Measurements from ENCODE around the gene BCCIP.

The BCCIP gene

DNA sequence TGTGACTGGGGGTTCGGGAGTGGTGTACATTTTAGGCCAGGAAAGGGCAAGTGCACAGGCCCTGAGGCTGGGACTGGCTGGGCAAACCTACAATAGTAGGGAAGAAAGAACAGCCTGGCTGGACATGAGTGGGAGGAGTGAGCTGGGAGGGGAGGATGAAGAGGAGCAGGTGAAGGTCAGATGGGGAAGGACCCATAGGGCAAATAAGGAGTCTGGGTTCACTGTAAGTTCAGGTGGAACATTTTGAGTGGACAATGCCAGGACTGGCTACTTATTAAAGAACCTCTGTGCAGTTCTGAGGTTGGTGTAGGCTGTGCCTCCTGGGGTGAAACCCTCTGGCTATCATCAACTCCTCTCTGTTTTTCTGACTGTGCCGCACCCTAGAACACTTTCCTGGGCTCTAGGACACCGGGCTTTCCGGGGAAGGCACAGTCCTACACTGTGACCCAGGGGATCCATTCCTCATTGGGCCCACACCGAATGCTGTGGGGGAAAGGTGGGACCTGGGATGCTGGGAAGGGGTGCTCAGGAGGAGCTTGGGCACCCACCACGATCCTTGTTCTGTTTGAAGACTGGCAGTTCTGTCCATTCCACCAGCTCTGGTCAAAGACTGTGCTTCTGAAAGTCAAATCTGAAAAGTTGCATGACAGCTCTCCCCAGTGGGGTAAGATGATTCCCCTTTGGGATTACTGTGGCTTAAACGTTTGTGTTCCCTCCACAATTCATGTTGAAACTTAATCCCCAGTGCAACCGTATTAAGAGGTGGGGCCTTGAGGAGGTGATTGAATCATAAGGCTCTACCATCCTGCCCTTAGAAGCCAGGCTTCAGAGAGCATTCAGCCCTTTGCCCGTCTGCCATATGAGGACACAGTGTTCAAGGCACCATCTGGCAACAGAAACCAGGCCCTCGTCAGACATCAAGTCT, 43.7 kb upstream of the BCCIP start:
- no peaks in the 10 kb centered on the region for H3K36me3 ChIP-seq (ENCODE audit: control insufficient read depth, low read length)
- H3K9me2 ChIP-seq (replicated peaks; ENCODE audit: control insufficient read depth, low read length), result no peaks in the 10 kb centered on the region
- no peaks in the 10 kb centered on the region for H3K9me3 ChIP-seq (ENCODE audit: control insufficient read depth, insufficient read depth, low read length)
- H4K20me1 ChIP-seq (ENCODE audit: control insufficient read depth, insufficient read depth, low read depth, low read length), result no peaks in the 10 kb centered on the region
- no peak overlapping the region for H3K4me2 ChIP-seq (ENCODE audit: low read length)
- H3K79me2 ChIP-seq (ENCODE audit: control insufficient read depth, low read length), result no peaks in the 10 kb centered on the region
- TF ChIP-seq, protein P1, sequence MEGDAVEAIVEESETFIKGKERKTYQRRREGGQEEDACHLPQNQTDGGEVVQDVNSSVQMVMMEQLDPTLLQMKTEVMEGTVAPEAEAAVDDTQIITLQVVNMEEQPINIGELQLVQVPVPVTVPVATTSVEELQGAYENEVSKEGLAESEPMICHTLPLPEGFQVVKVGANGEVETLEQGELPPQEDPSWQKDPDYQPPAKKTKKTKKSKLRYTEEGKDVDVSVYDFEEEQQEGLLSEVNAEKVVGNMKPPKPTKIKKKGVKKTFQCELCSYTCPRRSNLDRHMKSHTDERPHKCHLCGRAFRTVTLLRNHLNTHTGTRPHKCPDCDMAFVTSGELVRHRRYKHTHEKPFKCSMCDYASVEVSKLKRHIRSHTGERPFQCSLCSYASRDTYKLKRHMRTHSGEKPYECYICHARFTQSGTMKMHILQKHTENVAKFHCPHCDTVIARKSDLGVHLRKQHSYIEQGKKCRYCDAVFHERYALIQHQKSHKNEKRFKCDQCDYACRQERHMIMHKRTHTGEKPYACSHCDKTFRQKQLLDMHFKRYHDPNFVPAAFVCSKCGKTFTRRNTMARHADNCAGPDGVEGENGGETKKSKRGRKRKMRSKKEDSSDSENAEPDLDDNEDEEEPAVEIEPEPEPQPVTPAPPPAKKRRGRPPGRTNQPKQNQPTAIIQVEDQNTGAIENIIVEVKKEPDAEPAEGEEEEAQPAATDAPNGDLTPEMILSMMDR (IDR thresholded peaks at IDR 0.05; ENCODE audit: low read depth, low read length, poor library complexity, severe bottlenecking), result no peak
- no peak for TF ChIP-seq EZH2phosphoT487 (IDR thresholded peaks at IDR 0.05; ENCODE audit: borderline replicate concordance, low read length)
- H3K4me3 ChIP-seq (ENCODE audit: low read length), result no peak overlapping the region
- no peak overlapping the region for H3K27ac ChIP-seq (ENCODE audit: low read depth, low read length)
- H3F3A ChIP-seq (ENCODE audit: control insufficient read depth, insufficient read depth), result no peaks in the 10 kb centered on the region
- H3K4me1 ChIP-seq (ENCODE audit: control insufficient read depth, low read length), result peaks cover 5% of the 10 kb centered on the region; the same call in 1 of the 2 replicates
- H3K27me3 ChIP-seq (ENCODE audit: control insufficient read depth, low read length), result no peaks in the 10 kb centered on the region

DNA sequence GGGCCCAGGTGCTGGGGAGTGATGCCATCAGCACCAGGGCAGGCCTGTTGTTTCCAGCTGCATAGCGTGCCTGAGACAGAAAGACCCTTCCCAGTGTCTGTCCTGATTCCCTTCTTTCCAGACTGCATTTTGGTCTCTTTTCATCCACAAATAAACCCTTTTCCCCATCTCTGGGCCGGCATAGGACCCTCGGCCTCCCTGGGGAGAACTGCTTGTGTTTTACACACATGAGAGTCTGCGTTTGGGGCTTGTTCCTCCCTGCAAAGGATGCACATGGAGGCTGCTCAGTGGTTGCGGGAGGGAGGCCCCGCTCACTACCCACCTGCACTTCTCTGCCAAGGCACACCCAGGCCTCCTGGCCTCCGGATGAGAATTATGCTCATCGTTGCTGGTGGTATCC, 42.0 kb upstream of the BCCIP start:
- Histone ChIP-seq H3K27me3 (ENCODE audit: control insufficient read depth, low read length) (no peaks in the 10 kb centered on the region), H3K9me2 (replicated peaks; ENCODE audit: control insufficient read depth, low read length) (no peaks in the 10 kb centered on the region), H4K20me1 (ENCODE audit: control insufficient read depth, insufficient read depth, low read depth, low read length) (no peaks in the 10 kb centered on the region), H3K27ac (ENCODE audit: low read depth, low read length) (no peak overlapping the region), H3K9me3 (ENCODE audit: control insufficient read depth, insufficient read depth, low read length) (no peaks in the 10 kb centered on the region), H3F3A (ENCODE audit: control insufficient read depth, insufficient read depth) (no peaks in the 10 kb centered on the region), H3K79me2 (ENCODE audit: control insufficient read depth, low read length) (no peaks in the 10 kb centered on the region), H3K36me3 (ENCODE audit: control insufficient read depth, low read length) (no peaks in the 10 kb centered on the region), H3K4me1 (ENCODE audit: control insufficient read depth, low read length) (peaks cover 5% of the 10 kb centered on the region; the same call in 1 of the 2 replicates), H3K4me2 (ENCODE audit: low read length) (no peak overlapping the region), H3K4me3 (ENCODE audit: low read length) (no peak overlapping the region)
- no peak for TF ChIP-seq EZH2phosphoT487 (IDR thresholded peaks at IDR 0.05; ENCODE audit: borderline replicate concordance, low read length)
- TF ChIP-seq, protein P1 (IDR thresholded peaks at IDR 0.05; ENCODE audit: low read depth, low read length, poor library complexity, severe bottlenecking), result no peak

DNA sequence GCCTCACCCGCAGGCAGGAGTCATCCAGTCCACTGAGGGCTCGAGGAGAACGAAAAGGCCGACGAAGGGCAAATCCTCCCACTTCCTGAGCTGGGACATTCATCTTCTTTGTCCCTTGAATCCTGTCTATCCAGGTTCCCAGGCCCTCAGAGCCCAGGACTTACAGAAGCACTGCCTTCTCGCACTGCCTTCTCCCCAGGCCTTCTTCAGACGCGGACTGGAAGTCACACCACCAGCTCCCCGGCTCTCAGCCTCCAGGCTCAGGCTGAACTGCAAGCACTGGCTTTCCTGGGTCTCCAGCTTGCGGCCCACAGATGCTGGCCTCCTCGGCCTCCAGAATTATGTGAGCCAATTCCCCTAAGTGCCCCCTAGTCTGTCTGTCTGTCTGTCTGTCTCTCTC, 41.3 kb upstream of the BCCIP start:
- H3K4me1 ChIP-seq (ENCODE audit: control insufficient read depth, low read length), result peaks cover 5% of the 10 kb centered on the region; the same call in 1 of the 2 replicates
- H3K36me3 ChIP-seq (ENCODE audit: control insufficient read depth, low read length), result no peaks in the 10 kb centered on the region
- no peak overlapping the region for H3K27ac ChIP-seq (ENCODE audit: low read depth, low read length)
- no peak overlapping the region for H3K4me2 ChIP-seq (ENCODE audit: low read length)
- no peaks in the 10 kb centered on the region for H3K27me3 ChIP-seq (ENCODE audit: control insufficient read depth, low read length)
- no peak for TF ChIP-seq EZH2phosphoT487 (IDR thresholded peaks at IDR 0.05; ENCODE audit: borderline replicate concordance, low read length)
- TF ChIP-seq, protein P1 (IDR thresholded peaks at IDR 0.05; ENCODE audit: low read depth, low read length, poor library complexity, severe bottlenecking), result no peak
- H3K9me2 ChIP-seq (replicated peaks; ENCODE audit: control insufficient read depth, low read length), result no peaks in the 10 kb centered on the region
- H3K79me2 ChIP-seq (ENCODE audit: control insufficient read depth, low read length), result no peaks in the 10 kb centered on the region
- no peaks in the 10 kb centered on the region for H3K9me3 ChIP-seq (ENCODE audit: control insufficient read depth, insufficient read depth, low read length)
- H3K4me3 ChIP-seq (ENCODE audit: low read length), result no peak overlapping the region
- no peaks in the 10 kb centered on the region for H4K20me1 ChIP-seq (ENCODE audit: control insufficient read depth, insufficient read depth, low read depth, low read length)
- no peaks in the 10 kb centered on the region for H3F3A ChIP-seq (ENCODE audit: control insufficient read depth, insufficient read depth)

Data from DOHH2 (cell line).